Measurements from ENCODE around the gene THPO.

DNA sequence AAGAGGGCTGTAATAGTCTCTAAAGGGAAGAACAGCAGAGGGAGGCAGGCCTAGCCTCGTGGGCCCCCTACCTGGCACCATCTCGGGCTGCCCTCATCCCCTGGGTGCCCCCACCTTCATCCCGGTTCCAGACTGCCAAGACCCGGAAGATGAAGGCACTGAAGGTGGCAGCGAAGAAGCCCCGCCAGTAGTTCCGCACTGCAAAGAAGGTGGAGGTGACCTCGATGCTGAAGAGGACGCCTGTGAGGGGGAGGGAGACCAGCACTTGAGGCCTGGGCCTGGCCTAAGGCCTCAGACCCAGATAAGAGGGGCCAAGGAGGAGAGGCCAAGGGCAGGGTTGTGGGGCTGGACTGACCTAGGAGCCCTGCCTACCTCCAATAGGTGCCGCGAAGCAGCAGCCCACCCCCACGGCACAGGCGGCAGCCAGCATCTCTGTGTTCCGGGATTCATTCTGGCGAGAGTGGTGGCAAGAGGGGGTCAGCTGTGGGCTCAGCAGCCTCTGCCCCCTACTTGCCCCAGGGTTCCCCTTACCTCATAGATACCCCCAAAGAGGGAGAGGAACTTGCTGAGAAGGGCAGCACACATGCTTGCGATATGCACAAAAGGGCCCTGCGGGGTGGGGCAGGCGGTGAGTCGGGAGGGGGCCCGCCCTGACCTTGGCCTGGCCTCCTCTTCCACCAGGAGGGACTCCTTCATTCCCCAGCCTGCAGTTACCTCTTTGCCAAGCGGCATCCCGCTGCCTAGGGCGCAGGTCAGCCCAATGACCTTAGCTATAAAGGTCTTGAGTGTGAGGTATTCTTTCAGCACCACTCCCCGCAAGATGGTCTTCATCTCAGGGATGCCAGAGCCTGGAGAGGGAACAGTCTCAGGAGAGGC is 20.5 kb downstream of the THPO start:
- no peak for TF ChIP-seq EZH2 (IDR thresholded peaks at IDR 0.05; ENCODE audit: low read length)
- TF ChIP-seq, protein P1, sequence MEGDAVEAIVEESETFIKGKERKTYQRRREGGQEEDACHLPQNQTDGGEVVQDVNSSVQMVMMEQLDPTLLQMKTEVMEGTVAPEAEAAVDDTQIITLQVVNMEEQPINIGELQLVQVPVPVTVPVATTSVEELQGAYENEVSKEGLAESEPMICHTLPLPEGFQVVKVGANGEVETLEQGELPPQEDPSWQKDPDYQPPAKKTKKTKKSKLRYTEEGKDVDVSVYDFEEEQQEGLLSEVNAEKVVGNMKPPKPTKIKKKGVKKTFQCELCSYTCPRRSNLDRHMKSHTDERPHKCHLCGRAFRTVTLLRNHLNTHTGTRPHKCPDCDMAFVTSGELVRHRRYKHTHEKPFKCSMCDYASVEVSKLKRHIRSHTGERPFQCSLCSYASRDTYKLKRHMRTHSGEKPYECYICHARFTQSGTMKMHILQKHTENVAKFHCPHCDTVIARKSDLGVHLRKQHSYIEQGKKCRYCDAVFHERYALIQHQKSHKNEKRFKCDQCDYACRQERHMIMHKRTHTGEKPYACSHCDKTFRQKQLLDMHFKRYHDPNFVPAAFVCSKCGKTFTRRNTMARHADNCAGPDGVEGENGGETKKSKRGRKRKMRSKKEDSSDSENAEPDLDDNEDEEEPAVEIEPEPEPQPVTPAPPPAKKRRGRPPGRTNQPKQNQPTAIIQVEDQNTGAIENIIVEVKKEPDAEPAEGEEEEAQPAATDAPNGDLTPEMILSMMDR (optimal IDR thresholded peaks at IDR 0.05 in 1 of 3, IDR thresholded peaks at IDR 0.05 in 1 of 3, conservative IDR thresholded peaks at IDR 0.05 in 1 of 3; ENCODE audit: extremely low read depth in 1 of 3, insufficient read depth in 2 of 3, low read length in 3 of 3): no peak
